Kidney tubule cell (primary cell): Measurements from ENCODE around the gene HOXD3.

Source experiments
- DNase-seq: peaks from one replicate; pipeline ENCODE4 v3.0.0-alpha.2; 2018; ENCODE audit warnings: low spot score

HOXD3 gene

DNA sequence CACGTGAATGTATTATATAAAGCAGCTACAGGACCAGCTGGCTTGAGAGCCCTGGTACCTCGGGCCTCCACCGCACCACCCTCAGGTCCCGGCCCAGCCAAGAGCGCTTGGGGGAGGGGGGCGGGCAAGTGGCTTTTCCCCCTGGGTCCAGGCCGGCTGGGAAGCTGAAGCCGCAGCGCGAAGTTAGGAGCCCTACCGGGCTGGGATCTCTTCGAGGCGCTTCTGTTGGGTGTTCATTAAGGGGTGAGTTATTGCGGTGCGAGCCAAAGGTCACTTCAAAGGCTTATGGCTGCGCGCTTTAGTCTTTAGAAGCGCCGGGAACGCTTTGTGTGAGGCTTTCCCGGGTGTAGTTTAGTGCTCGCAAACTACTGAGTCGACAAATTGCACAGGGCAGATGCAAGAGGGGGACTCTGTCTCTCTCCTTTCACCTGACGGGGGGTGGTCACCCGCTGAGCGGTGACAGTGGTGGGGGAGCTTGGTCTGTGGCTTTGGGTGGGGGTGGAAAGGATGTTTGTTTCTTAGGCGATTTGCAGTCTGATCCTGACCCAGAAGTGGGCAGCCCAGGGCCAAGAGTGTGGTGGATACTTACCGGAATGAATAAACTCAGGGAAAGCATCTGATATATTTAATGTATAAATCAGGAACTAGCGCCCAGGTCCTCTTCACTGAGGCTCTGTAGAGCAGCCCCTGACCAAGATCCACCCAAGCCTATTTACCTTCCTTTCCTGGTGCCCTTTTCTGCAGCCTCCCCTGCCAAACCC is 6.0 kb downstream of the HOXD3 start:
- peak; percentile 30 for DNase-seq

DNA sequence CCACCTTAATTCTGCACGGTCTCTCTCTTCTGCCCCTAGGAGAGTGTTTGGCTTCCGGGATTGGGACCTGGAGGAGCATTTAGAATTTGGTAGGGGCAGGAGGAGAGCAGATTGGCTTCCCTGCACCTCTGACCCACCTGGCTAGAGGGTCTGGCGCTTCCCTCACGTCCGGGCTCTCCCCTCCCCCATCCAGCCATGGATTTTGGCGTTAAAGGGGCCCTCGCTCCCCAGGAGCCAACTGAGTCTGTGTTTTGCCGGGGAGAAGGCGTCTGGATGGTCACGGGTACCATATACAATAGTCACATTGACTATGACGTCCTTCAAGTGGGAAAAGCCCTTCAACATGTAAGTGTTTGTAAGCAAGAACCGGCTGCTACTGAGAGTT is 6.6 kb downstream of the HOXD3 start:
- no peak for DNase-seq

DNA sequence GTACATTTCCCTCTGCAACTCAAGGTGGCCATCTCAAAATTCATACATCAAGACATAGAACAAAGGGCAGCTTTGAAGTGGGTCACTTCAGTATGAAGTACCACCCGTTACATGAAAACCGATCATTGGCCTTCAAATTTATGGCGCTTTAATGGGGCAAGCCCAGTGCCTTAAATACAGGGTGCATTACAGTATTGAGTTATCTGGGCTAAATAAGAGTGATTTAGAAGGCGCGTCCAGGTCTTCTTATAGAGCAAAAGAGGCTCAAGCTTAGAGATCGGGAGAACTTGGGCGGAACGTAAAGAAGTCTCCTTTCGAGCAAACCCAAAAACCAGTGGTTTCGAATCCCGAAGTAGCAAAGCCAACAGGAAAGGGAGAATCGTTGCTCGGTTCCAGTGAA is 7.1 kb downstream of the HOXD3 start:
- DNase-seq, result no peak

DNA sequence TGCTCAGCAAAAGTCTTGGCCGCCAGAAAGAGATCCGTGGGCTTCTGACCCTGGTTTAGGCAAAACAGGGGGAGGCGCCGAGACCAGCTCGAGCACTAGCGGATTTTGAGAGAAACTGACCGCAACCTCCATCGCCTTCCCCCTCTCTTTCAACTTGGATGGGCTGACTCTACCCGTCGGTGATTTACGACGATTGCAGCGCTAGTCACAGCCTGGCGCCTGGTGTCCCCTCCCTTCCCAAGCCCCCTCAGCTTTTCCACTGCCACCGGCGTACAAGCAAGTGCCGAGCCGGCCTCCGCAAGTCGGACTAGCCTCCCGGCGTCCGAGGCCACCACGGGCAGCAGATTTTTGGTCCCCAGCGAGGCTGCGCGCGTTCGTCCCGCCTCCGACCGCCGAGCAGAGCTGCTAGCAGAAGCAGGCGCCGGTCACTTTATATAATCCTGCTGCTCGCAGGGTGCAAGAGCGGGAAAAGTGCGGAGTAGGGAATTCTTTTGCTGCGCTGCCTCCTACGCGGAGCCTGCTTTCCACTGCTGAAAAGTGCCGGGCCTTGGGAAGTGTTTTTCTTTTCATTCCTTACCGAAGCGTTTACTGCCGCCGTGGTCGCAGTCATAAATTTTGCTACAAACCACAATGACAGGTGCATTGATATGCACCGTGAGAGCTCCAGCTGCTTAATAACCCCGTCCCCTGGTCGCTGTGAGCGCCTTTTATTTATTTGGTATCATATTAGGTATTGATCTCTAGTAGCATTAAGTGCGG is 7.7 kb downstream of the HOXD3 start:
- peak; percentile 51 for DNase-seq

DNA sequence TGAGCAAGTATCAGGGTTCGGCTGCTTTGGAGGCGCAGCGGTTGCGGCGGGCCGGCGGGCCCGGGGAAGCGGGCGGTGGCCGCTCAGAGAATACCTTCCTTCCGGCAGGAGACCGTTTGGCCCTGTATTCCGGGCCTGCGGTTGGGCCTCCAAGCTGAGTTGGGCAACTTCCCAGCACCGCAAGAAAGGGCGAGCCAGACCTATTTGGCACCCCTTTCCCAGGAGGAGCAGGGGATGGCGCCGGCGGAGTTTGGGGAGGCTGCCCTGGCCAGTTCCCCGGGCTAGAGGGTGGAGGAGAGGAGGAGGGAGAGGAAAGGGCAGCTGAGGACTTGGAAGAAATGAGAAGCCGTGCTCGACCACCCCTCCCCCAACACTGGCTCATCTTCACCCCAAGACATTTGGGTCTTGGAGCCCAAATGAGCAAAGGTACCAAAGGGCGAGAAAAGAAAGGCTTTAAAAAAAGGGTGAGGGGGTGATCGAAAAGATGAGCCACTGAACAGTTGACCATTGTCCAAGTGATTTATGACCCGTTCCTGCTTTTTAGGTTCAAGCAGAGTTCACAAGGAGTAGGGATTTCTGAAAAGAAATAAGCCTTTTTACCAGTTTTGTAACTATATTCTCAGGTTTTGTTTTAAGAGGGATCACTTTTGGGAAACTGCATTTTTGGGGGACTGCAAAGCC is 8.4 kb downstream of the HOXD3 start:
- DNase-seq, result no peak

DNA sequence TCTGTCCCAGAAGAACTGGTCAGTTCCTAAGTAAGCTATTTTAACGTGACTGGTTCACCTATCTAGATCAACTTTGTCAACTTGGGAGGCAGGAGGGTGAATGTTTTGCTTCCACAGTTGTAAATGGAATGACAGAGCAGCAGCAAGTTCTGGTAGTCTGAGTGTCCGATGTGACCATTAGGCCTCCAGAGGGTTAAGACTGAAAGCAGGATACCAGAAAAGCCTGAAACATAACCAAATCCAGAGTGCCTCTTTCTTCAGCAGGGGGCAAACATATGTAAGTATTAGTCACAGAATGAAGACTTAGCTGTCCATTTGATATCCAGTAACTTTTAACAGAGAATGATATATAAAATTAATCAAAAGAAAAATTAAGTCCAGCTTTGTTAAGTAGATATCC is 9.2 kb downstream of the HOXD3 start:
- DNase-seq, result no peak

DNA sequence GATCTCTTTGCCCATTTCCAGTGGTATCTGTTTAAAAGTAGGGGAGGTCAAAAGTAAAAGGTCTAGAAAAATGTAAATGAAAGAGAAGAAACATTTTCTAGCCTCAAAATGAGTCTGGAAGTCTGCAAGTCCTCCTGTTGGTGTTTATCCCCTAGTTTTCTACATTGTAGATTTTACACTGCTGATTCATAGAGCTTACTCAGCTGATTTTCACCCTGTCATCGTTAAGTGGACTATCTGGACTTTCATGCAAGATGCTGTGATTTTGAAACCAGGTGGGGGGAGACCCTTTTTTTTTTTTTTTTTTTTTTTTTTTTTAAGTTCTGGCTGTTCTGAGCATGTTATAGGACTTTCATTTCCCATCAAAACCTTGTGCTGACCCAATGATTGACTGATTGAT is 10.3 kb downstream of the HOXD3 start:
- no peak for DNase-seq

DNA sequence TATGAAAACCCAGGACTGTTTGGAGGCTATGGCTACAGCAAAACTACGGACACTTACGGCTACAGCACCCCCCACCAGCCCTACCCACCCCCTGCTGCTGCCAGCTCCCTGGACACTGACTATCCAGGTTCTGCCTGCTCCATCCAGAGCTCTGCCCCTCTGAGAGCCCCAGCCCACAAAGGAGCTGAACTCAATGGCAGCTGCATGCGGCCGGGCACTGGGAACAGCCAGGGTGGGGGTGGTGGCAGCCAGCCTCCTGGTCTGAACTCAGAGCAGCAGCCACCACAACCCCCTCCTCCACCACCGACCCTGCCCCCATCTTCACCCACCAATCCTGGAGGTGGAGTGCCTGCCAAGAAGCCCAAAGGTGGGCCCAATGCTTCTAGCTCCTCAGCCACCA is 12.1 kb downstream of the HOXD3 start:
- no peak for DNase-seq

DNA sequence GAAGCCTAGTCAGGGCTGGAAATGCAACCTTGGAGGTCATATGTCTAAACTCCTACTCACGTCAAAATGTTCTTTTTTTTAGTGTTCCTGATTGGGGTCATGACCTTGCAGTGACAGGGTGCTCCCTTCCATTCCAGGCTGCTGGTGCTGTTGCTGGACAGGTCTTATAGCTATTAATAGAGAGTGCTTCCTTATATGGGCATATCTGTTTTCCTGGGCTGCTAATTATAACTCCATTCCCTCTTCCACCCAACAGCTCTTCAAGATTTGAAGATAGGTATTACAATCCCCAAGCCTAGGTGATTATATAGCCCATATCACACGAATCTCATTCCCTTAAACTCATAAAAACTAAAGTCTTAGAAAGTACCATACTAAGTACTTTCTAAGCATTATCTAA is 12.6 kb downstream of the HOXD3 start:
- DNase-seq, result no peak

DNA sequence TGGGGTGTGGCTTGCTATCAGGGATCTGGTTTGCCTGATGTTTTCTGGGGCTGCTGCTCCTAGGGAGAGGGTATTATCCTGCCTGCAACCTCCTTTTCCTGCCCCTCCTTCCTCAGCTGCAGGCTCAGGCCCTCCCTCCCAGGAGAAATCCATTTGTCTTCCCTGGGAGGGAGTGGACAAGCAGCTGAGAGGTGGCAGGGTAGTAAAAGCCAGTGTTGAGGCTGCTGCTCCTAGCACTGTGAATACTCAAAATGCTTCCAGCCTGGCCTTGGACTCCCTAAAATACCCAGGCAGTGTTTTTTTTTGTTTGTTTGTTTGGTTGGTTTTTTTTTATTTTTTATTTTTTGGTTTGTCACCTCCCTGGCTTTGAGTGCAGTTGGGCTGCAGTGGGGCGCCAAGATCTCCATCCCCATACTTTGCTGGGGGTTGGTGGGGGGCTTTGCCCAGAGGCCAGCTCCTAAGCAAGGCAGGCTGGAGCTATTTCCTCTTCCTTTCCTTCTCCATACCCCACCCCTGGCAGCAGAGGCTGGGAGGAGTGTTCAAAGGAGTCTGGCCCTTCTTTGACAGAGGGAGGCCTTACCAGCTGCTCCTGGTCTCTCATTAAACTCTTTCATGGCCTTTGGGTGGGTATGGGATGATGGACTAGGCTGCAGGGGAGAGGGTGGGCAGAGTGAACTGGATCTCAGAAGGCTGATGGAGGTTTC is 13.6 kb downstream of the HOXD3 start:
- DNase-seq, result no peak

DNA sequence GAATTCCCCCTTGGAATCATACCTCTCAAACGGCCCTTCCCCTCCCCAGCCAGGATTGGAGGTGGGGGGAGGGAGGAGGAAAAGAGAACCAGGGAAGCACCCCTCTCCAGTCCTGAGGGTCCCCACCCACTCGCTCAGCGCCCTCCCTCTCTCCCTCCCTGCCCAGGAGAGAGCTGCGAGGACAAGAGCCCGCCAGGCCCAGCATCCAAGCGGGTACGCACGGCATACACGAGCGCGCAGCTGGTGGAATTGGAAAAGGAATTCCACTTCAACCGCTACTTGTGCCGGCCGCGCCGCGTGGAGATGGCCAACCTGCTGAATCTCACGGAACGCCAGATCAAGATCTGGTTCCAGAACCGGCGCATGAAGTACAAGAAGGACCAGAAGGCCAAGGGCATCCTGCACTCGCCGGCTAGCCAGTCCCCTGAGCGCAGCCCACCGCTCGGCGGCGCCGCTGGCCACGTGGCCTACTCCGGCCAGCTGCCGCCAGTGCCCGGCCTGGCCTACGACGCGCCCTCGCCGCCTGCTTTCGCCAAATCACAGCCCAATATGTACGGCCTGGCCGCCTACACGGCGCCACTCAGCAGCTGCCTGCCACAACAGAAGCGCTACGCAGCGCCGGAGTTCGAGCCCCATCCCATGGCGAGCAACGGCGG is 14.4 kb downstream of the HOXD3 start:
- peak; percentile 49 for DNase-seq

DNA sequence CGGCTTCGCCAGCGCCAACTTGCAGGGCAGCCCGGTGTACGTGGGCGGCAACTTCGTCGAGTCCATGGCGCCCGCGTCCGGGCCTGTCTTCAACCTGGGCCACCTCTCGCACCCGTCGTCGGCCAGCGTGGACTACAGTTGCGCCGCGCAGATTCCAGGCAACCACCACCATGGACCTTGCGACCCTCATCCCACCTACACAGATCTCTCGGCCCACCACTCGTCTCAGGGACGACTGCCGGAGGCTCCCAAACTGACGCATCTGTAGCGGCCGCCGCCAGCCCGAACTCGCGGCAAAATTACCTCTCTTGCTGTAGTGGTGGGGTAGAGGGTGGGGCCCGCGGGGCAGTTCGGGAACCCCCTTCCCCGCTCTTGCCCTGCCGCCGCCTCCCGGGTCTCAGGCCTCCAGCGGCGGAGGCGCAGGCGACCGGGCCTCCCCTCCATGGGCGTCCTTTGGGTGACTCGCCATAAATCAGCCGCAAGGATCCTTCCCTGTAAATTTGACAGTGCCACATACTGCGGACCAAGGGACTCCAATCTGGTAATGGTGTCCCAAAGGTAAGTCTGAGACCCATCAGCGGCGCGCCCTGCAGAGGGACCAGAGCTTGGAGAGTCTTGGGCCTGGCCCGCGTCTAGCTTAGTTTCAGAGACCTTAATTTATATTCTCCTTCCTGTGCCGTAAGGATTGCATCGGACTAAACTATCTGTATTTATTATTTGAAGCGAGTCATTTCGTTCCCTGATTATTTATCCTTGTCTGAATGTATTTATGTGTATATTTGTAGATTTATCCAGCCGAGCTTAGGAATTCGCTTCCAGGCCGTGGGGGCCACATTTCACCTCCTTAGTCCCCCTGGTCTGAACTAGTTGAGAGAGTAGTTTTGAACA is 15.1 kb downstream of the HOXD3 start:
- DNase-seq, result peak; percentile 26

DNA sequence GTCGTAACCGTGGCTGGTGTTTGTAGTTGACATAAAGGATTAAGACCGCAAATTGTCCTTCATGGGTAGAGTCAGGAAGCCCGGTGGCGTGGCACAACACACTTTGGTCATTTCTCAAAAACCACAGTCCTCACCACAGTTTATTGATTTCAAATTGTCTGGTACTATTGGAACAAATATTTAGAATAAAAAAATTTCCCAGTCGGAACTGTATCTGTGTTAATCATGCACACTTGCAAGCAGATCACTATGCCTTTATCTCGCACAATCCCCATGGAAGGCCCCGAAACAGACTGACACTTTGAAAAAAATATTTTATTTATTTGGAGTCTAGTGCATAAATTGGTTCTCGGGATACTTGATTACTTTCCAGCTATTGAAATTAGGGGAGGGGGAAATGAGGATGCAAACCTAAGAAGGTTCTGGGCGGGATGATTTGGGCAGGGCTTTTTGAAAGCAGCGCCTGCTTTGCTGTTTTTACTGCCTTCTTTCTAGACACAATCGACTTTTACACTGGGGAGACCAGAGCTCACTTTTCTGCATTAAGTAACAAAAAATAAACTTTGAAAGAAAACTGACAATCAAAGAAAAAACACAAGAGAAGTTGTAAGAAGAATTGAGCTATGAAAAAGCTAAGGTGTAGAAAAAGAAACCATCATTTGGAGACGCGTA is 15.9 kb downstream of the HOXD3 start:
- no peak for DNase-seq

DNA sequence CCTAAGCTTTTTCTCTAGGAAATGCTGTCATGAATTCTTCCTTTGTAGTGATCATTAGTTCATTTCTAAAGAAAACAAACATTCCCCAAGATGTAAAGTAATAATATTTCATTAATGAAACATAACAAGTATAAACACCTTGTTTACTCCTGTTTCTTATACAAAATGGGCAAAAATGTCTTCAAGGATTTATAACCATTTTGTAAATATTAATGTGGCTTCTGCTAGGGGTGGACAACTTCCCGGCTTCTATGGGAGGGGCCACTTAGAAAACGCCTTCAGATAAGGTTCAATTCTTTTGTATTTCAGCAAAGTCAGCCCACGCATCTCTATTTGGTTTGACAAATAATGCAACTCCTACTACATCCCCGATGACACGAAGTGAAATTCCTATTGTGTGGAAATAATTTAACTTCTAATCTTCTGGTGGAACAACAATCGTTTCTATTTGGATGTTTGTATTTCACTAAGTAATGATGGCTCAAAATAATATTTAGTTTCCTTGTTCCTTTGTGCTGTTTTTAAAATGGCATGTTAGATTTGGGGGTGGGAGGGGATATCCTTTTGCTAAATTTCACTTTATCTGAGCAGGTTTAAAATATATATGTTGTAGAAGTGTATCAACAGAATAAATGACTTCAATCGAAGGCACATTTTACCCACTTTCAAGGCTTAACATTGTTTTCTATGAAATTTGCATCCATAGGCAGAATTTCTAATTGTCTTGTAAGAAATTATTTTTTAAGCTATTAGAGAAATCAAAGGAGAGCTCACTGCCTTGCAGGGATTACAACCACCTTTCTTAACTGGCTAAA is 16.7 kb downstream of the HOXD3 start:
- no peak for DNase-seq

DNA sequence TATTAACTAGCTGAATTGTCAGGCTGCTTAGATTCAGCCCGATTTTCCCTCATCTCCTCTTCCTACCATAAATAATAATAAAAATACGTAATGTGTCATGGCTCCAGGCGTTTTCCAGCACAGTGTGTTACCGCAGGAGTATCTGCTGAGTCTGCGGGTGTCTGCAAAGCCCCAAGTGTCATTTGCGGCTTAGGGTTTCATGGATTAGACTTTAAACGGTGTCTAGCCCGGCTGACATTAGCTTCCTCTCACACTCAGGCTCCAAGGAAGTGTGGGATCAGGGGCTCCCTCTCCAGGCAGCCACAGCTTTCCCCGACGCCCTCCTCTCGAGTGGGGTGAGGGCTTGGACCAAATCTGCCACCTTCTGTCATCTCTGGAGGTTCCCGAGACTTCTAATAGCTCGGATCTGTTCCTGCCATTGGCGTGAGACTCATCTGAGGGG is 17.3 kb downstream of the HOXD3 start:
- peak; percentile 70 for DNase-seq

DNA sequence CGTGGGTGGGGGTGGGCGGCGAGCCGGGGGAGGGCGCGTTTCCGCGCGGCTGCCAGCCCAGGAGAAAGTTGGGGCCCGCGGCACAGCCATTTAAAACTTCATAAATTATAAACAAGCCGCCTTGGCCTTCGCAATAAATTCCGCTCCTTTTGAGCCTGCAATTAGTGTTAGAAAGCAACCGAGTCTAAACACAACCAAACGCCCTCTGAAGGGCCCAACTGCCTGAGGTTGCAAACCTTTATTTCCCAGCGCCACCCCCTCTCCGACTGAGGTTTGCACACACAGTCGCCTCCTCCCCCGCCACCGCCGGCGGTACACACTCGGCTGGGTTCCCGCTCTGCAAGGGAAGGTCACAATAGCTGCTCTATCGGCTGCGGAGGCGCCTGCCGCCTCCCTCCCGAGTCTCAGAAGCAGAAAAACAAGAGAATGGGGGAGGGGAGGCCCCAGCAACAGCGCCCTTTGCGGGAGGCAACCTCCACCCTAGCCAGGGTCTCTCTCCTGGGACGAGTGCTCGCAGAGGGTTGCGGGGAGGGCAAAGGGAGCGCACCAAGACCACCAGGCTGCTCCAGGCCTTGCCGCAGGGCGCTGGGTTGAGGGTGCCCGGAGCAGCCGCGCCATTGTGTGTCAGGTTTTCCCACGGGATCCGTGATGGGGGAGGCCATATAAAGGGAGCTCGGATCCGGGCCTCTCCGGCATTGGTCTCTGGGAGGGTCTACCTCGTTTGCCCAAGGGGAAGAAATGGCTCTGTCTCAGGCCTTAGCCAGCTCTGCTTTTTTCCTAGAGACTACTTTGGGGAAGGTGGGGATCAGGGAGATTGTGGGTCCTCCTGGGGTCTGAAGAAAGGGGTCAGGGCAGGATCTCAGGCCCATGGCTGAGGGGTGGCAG is 18.0 kb downstream of the HOXD3 start:
- DNase-seq, result peak; percentile 51

DNA sequence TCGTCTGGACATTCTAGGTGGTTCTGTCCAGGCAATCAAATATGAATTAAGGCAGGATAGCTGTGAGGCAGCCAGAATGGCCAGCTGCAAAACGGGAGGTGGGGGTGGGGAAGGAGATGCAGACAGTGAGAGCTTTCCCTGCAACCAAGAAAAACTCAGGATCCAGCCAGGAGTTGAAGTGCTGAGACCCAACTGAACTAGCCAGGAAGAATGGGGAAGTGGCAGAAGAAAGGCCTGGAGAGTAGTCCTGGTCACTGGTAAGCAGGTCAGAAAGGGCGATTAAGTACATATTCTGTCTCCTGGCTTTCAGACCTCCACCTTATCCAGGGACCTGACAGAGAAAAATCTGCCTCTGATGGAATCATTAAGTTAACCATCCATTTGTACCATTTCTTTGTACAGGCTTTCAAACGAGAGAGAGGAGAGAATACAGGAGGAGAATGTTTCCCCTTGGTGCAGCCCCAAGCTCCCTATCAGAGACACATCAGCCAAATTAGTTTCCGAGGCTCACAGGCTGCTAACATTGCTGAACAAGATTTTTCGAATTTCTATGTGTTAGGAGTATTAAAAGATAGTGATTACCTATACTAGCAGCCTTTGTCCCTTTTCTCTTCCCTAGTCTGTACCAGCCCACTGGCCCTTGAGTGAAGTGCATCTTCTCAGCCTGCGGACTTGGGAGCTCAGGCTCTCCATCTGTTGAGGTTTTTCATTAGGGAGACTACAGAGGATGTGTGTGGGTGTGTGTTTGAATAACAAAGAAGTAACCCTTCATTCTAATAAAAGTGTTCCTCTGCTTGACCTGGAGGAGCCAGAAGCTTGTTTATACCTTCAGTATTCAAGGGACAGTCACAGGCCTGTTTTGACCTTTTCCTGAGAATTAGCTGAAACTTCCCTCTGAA is 18.9 kb downstream of the HOXD3 start:
- DNase-seq, result no peak
